Ovary (tissue), 3 donors: ENCODE measurements around the gene RGS10.

Experiments used
- CTCF ChIP-seq, 3 donors: fragments of 450-650 bp in 2 of 3; fragments of 200-600 bp in 1 of 3; IDR thresholded peaks; one replicate each; pipeline versions ENCODE4 v1.5.1 to v1.8.0; 2016 to 2022; ENCODE audit warnings: antibody characterized with exemption in 3 of 3, mild to moderate bottlenecking in 1 of 3
- POLR2A ChIP-seq: fragments of 450-650 bp; IDR thresholded peaks from one replicate; pipeline ENCODE4 v1.6.1; 2017; ENCODE audit warnings: antibody characterized with exemption, mild to moderate bottlenecking, moderate library complexity
- donor health status: DM: no; HTN: no; CAD: no.

DNA sequence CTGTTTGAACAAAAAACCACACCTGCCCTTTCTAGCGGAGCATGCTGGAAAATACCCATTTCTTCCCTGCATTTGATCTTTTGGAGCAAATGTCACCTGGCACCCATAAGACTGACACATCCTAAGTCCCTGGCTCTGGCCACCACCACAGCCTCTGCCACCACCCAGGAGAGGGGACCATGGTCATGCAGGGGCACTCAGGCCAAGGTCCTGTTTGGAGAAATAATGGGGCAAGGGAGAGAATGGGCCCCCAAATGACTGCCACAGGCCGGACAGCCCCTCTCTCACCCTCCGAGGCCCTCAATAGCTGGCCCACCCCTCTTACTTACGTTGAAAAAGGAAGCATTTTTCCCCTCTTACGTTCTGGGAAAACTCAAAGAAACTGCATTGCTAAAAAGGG is 35.4 kb downstream of the RGS10 start:
- no peak for TF ChIP-seq CTCF (IDR thresholded peaks at IDR 0.05)
- TF ChIP-seq POLR2A, result no peak
